Suprapubic skin (tissue), 4 donors: ENCODE results near the gene HPCAL1. TPM values are rescaled to one million over a fixed set of nuclear protein-coding genes. Genes with fewer than 3 reads are reported as not detected.

ENCODE experiments used
- DNase-seq, 2 donors: peaks; one replicate each; pipeline ENCODE4 v3.0.0-alpha.2; 2019; ENCODE audit warnings: low spot score in 2 of 2
- H3K27ac ChIP-seq: fragments of 200-600 bp; sonication (generic); one replicate; pipeline ENCODE4 v1.5.1; 2019
- H3K27me3 ChIP-seq: fragments of 200-600 bp; sonication (generic); one replicate; pipeline ENCODE4 v1.5.1; 2019
- H3K36me3 ChIP-seq: fragments of 200-600 bp; sonication (generic); one replicate; pipeline ENCODE4 v1.5.1; 2019
- H3K4me1 ChIP-seq: fragments of 200-600 bp; sonication (generic); one replicate; pipeline ENCODE4 v1.5.1; 2019
- H3K4me3 ChIP-seq: fragments of 200-600 bp; sonication (generic); one replicate; pipeline ENCODE4 v1.5.1; 2019; ENCODE audit warnings: mild to moderate bottlenecking
- H3K9me3 ChIP-seq: fragments of 200-600 bp; sonication (generic); one replicate; pipeline ENCODE4 v1.5.1; 2019
- EP300 ChIP-seq: sonication (generic); formaldehyde crosslinking; IDR thresholded peaks from one replicate; pipeline ENCODE4 v1.6.1; 2017; ENCODE audit warnings: antibody characterized with exemption
- POLR2A ChIP-seq, 2 donors: fragments of 450-650 bp; IDR thresholded peaks; one replicate each; pipeline ENCODE4 v1.6.1; 2017; ENCODE audit warnings: antibody characterized with exemption in 2 of 2, mild to moderate bottlenecking in 2 of 2, moderate library complexity in 2 of 2
- POLR2AphosphoS5 ChIP-seq, 3 donors: sonication (generic); formaldehyde crosslinking; IDR thresholded peaks; one replicate each; pipeline ENCODE4 v1.6.1; 2017; ENCODE audit warnings: antibody characterized with exemption in 3 of 3
- WGBS: methylation state at CpG from one replicate; pipeline ENCODE4 v1.1.5; 2018; 5-methylcytosine and 5-hydroxymethylcytosine counted together
- total RNA-seq, 4 donors: library from RNA; depleted of rRNA; stranded (reverse); fragments of >200 nt; gene quantifications; one replicate each; pipeline ENCODE4 v1.1.0, GENCODE V29; 2016
- TF ChIP-seq, protein P1 (sequence below), 2 donors: fragments of 200-600 bp in 1 of 2; fragments of 450-650 bp in 1 of 2; sonication (generic) in 1 of 2; IDR thresholded peaks; one replicate each; pipeline ENCODE4 v1.5.1; 2016 to 2019; ENCODE audit warnings: antibody characterized with exemption in 2 of 2, mild to moderate bottlenecking in 1 of 2, moderate library complexity in 1 of 2

Gene HPCAL1
- total RNA-seq, 4 donors from 2014 or later = 27.7 to 40.7 (median 35.3) TPM

DNA sequence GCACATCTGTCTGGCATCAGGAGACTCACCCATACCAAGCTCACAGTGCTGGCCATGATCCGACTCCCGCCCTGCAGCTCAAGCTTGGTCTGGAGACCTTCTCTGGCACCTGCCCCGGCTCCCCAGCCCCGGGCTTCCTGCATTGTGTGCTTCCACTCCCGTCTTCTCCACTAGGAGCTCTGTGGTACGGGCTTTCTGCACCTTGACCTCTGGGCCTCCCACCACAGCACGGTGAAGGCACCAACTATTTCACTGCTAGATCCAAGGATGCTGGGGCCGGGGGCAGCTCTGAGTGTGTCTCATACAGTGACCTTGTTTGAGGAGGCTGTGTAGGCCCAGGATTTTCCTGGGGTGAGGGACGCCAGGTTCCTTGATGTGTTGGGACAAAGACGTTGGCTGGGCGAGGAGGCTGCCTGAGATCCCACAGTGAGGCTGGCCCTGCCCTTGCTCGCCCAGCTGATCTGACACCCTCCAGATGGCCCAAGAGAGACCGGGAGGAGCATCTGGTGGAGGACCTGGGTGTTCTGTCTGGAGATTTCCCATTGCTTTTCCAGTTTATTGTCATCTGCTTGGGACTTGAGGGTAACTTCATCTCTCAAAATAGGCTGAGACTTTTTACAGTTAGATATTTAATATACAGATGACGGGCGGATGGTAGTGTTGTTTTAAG lies 64.0 kb downstream of the HPCAL1 start:
- TF ChIP-seq POLR2A (IDR thresholded peaks at IDR 0.05) (no peak), POLR2AphosphoS5 (IDR thresholded peaks at IDR 0.05) (no peak), EP300 (no peak)
- TF ChIP-seq, protein P1, sequence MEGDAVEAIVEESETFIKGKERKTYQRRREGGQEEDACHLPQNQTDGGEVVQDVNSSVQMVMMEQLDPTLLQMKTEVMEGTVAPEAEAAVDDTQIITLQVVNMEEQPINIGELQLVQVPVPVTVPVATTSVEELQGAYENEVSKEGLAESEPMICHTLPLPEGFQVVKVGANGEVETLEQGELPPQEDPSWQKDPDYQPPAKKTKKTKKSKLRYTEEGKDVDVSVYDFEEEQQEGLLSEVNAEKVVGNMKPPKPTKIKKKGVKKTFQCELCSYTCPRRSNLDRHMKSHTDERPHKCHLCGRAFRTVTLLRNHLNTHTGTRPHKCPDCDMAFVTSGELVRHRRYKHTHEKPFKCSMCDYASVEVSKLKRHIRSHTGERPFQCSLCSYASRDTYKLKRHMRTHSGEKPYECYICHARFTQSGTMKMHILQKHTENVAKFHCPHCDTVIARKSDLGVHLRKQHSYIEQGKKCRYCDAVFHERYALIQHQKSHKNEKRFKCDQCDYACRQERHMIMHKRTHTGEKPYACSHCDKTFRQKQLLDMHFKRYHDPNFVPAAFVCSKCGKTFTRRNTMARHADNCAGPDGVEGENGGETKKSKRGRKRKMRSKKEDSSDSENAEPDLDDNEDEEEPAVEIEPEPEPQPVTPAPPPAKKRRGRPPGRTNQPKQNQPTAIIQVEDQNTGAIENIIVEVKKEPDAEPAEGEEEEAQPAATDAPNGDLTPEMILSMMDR (IDR thresholded peaks at IDR 0.05) = no peak
- 94% methylated on average over 12 of the region's 15 CpGs for WGBS
- no peaks in the 10 kb centered on the region for H3K4me1 ChIP-seq

DNA sequence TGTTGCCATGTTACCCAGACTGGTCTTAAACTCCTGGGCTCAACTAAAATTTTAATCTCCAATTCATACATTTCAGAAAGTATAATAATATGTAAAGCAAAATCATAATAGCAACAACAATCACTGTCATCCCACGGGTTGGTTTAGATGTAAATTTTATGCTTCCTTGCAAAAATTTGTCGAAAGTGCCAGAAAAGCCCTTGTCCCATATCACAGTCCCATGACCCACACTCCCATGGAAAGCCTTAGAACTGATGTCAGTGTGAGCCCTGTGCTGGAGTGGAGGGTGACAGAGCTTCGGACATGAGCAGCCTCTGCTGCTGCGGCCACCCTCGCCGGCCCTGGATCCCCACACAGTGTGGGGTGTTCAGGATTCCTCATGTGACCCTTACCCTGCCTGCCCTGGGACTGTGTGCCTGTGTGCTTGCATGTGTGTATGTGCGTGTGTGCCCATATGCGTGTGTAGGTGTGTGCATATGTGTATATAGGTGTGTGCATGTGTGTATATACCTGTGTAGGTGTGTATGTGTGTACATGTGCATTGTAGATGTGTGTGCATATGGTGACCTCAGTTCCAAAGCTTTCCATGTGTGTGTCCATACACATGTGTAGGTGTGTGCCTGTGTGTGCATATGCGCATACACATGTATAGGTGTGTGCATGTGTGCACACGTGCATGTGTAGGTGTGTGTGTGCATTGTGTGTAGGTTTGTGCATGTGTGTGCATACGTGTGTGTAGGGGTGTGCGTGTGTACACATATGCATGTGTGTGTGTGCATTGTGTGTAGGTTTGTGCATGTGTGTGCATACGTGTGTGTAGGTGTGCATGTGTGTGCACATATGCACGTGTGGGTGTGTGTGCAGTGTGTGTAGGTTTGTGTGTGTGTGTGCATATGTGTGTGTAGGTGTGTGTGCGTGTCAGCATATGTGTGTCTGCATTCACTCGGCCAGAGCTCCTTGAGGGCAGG lies 65.1 kb downstream of the HPCAL1 start:
- 94% methylated on average over 16 of the region's 16 CpGs for WGBS
- H3K9me3 ChIP-seq = no peaks in the 10 kb centered on the region

More for the DNA sequence above, 64.0 kb downstream of the HPCAL1 start:
- Histone ChIP-seq H3K27me3 (no peaks in the 10 kb centered on the region), H3K9me3 (no peaks in the 10 kb centered on the region), H3K4me3 (no peak overlapping the region), H3K27ac (no peak overlapping the region), H3K36me3 (no peaks in the 10 kb centered on the region)
- no peak for DNase-seq

DNA sequence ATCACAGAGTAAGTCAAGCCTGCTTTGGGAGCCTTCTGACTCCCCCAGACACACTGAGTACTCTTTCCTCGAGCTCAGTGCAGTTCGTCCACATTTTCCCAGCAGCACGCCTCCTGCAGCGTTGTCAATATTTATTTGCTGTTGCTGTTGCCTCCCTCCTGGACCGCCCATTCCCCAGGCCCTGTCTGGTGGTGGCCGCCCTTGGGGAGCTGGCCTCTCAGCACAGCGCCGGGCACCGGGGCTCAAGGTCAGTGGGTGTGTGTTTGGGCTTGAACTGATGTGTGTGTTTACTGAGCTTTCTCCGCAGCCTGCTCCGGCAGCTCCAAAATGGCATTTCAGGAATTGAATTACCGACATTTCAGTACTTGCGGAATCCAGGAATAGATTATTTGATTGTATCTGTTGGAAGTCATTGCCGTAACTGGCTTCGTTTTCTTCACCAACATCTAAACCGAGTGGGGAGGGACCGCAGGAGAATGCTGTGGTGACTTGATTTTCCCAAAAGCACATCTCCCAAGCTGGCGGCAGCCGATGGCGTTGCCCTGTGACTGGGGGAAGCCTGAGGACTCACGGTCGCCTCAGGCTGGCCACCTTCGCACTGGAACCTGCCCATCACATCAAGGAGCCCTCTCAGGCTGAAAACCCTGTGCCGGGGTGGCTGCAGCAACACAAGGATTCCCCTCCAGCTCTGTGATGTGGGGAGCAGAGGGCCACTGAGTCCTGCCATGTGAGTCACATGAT lies 66.0 kb downstream of the HPCAL1 start:
- WGBS = 82% methylated on average over 17 of the region's 24 CpGs
- no peak for TF ChIP-seq POLR2AphosphoS5 (IDR thresholded peaks at IDR 0.05)
- TF ChIP-seq, protein P1 (IDR thresholded peaks at IDR 0.05) = no peak
- TF ChIP-seq EP300 = no peak
- no peak for TF ChIP-seq POLR2A (IDR thresholded peaks at IDR 0.05)

More for the DNA sequence above, 65.1 kb downstream of the HPCAL1 start:
- DNase-seq = no peak
- Histone ChIP-seq H3K36me3 (no peaks in the 10 kb centered on the region), H3K27me3 (no peaks in the 10 kb centered on the region), H3K27ac (no peak overlapping the region), H3K4me1 (no peaks in the 10 kb centered on the region), H3K4me3 (no peak overlapping the region)
- TF ChIP-seq EP300 = no peak

DNA sequence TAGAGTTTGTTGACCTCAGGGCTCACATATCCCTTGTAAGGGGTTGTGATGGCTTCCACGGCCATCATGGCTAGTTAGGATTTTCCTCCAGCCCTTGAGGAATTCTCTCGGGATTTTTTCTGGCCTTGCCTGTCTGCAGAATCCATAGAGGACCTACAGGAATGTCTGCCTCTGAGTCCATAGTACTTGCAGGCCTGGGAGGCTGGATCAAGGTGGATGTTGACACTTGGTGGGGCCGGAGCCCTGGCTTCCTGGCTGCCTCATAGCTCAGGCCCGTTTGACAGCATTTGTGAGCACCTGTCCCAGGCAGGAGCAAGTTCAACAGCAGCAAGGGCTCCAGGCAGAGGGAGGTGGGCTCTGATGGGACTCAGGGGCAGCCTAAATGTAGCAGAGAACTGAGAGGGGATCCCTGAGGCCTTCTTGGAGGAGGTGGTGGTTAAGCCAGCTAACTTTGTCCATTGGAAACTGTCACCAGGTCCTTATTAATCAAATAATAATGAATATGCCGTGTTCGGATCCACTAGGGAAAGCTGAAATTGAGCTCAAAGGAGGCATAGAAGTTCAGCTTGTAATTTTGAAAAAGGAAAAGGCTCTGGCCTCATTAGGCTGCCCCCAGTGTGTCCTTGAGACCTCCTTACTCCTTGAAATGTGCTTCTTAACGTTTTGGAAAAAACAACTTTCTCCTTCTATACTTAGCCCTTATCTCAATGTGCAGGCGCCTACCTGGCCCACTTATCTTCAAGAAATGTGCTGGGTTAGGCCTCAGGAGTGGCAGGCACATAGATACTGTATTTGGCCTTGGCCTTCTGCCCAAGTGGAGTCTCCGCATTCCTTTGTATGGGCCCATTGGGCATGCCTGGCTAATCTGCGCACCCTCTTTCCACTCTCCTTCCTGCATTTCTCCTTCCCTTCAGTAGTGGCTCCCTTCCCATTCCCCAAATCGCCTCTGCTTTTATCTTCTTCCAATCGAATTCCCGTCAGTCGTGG lies 66.9 kb downstream of the HPCAL1 start:
- no peak for TF ChIP-seq EP300
- TF ChIP-seq POLR2AphosphoS5 (IDR thresholded peaks at IDR 0.05) = no peak
- TF ChIP-seq, protein P1 (IDR thresholded peaks at IDR 0.05) = no peak
- TF ChIP-seq POLR2A (IDR thresholded peaks at IDR 0.05) = no peak
- no peak for DNase-seq
- Histone ChIP-seq H3K4me3 (no peak overlapping the region), H3K27ac (no peak overlapping the region), H3K36me3 (no peaks in the 10 kb centered on the region), H3K9me3 (no peaks in the 10 kb centered on the region), H3K27me3 (no peaks in the 10 kb centered on the region), H3K4me1 (no peaks in the 10 kb centered on the region)
- WGBS = 83% methylated on average over 14 of the region's 14 CpGs

More for the DNA sequence above, 66.0 kb downstream of the HPCAL1 start:
- no peaks in the 10 kb centered on the region for H3K9me3 ChIP-seq
- H3K36me3 ChIP-seq = no peaks in the 10 kb centered on the region
- no peak overlapping the region for H3K4me3 ChIP-seq
- H3K4me1 ChIP-seq = no peaks in the 10 kb centered on the region
- no peak overlapping the region for H3K27ac ChIP-seq
- no peaks in the 10 kb centered on the region for H3K27me3 ChIP-seq
- no peak for DNase-seq

DNA sequence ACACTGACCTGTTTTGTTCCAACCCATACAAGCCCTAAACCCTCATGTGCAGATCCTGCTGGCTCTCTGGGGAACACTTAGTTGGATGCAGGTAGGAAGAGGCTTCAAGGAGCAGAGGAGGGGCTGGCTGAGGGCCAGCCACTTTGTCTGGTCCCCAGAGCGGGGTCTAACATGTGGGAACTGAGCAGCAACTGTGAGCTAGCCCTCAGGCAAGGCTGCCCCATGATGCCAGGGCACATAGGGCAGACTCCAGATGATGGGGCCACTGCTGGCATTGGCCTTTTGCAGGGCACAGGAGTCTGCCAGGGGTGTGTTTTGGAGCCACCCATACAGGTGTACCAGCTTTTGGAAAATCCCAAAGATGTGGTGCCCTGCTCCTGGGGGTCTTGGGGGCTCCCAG lies 67.7 kb downstream of the HPCAL1 start:
- Histone ChIP-seq H3K4me3 (no peak overlapping the region), H3K36me3 (no peaks in the 10 kb centered on the region), H3K4me1 (no peaks in the 10 kb centered on the region), H3K9me3 (no peaks in the 10 kb centered on the region), H3K27ac (no peak overlapping the region), H3K27me3 (no peaks in the 10 kb centered on the region)
- DNase-seq = no peak
- TF ChIP-seq, protein P1 (IDR thresholded peaks at IDR 0.05) = no peak
- TF ChIP-seq POLR2AphosphoS5 (IDR thresholded peaks at IDR 0.05) (no peak), EP300 (no peak), POLR2A (IDR thresholded peaks at IDR 0.05) (no peak)
- WGBS = no CpG with 5 or more reads among the region's 1 CpG
